ENCODE results near the gene ATP23.
A peak's percentile ranks its signal among the peaks of the same experiment; 100 is the strongest.

GRCh38 chr12:57904848-57905811, 36.2 kb upstream of the ATP23 start:
- TF ChIP-seq, protein P1, sequence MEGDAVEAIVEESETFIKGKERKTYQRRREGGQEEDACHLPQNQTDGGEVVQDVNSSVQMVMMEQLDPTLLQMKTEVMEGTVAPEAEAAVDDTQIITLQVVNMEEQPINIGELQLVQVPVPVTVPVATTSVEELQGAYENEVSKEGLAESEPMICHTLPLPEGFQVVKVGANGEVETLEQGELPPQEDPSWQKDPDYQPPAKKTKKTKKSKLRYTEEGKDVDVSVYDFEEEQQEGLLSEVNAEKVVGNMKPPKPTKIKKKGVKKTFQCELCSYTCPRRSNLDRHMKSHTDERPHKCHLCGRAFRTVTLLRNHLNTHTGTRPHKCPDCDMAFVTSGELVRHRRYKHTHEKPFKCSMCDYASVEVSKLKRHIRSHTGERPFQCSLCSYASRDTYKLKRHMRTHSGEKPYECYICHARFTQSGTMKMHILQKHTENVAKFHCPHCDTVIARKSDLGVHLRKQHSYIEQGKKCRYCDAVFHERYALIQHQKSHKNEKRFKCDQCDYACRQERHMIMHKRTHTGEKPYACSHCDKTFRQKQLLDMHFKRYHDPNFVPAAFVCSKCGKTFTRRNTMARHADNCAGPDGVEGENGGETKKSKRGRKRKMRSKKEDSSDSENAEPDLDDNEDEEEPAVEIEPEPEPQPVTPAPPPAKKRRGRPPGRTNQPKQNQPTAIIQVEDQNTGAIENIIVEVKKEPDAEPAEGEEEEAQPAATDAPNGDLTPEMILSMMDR (IDR thresholded peaks at IDR 0.05; ENCODE audit: low read depth, low read length), result peak; percentile 100
- TF ChIP-seq MYC (IDR thresholded peaks at IDR 0.05; ENCODE audit: low read depth, low read length) (peak; percentile 56), POLR2A (IDR thresholded peaks at IDR 0.05; ENCODE audit: extremely low read depth, insufficient read length) (no peak), MAX (IDR thresholded peaks at IDR 0.05; ENCODE audit: low read depth, low read length) (peak; percentile 95)
